GM12874 (cell line): ENCODE data around the gene PKN2.

Source experiments
- CTCF ChIP-seq: IDR thresholded peaks from 2 replicates; pipeline ENCODE4 v1.5.1; 2011; ENCODE audit warnings: low read depth, mild to moderate bottlenecking, control low read depth, low read length, moderate library complexity; ENCODE audit not compliant: insufficient read depth

Gene PKN2

GRCh38 chr1:88876573-88877365 lies 192.7 kb downstream of the PKN2 start:
- TF ChIP-seq CTCF, result no peak

- peak; percentile 23; the same call in 1 of the 2 replicates for TF ChIP-seq CTCF
Measured at GRCh38 chr1:88877382-88877825, 193.3 kb downstream of the PKN2 start.

GRCh38 chr1:88877911-88878310 lies 193.8 kb downstream of the PKN2 start:
- no peak for TF ChIP-seq CTCF

GRCh38 chr1:88878731-88879130 lies 194.7 kb downstream of the PKN2 start:
- no peak for TF ChIP-seq CTCF

- TF ChIP-seq CTCF, result no peak
Measured at GRCh38 chr1:88883156-88883555, 199.1 kb downstream of the PKN2 start.
